ENCODE measurements around the gene ECHS1.

- TF ChIP-seq CTCF (IDR thresholded peaks at IDR 0.05 in 4 of 5, conservative IDR thresholded peaks at IDR 0.05 in 1 of 5): no peak
- no peak for TF ChIP-seq POLR2A (IDR thresholded peaks at IDR 0.05)
Observed at GRCh38 chr10:133397938-133398337, 24.8 kb upstream of the ECHS1 start.

Data from gastrocnemius medialis (tissue), 4 donors.